Trophoblast cell (in vitro differentiated cells and primary cell): ENCODE results near the gene C14orf180.

Experiments used
- DNase-seq, 2 donors: peaks; one replicate each; pipeline ENCODE4 v3.0.0-alpha.2; 2016
- H2AFZ ChIP-seq: 2 replicates; pipeline ENCODE4 v1.6.1; 2013; ENCODE audit warnings: low read length, moderate library complexity, mild to moderate bottlenecking; ENCODE audit not compliant: insufficient read depth, poor library complexity
- H2AK5ac ChIP-seq: 2 replicates; pipeline ENCODE4 v1.6.1; 2013; ENCODE audit warnings: mild to moderate bottlenecking, low read length
- H2BK120ac ChIP-seq: 2 replicates; pipeline ENCODE4 v1.6.1; 2013; ENCODE audit warnings: low read length, mild to moderate bottlenecking, moderate library complexity; ENCODE audit not compliant: insufficient read depth, poor library complexity
- H2BK12ac ChIP-seq: 2 replicates; pipeline ENCODE4 v1.6.1; 2013; ENCODE audit warnings: mild to moderate bottlenecking, low read length, moderate library complexity
- H2BK5ac ChIP-seq: 2 replicates; pipeline ENCODE4 v1.6.1; 2013; ENCODE audit warnings: low read length, low read depth, moderate library complexity, mild to moderate bottlenecking; ENCODE audit not compliant: poor library complexity
- H3K14ac ChIP-seq: 2 replicates; pipeline ENCODE4 v1.6.1; 2013; ENCODE audit warnings: mild to moderate bottlenecking, low read length
- H3K18ac ChIP-seq: 2 replicates; pipeline ENCODE4 v1.6.1; 2013; ENCODE audit warnings: mild to moderate bottlenecking, low read length
- H3K23ac ChIP-seq: 2 replicates; pipeline ENCODE4 v1.6.1; 2013; ENCODE audit warnings: low read length
- H3K27ac ChIP-seq: 2 replicates; pipeline ENCODE4 v1.5.1; 2013; ENCODE audit warnings: low read depth, mild to moderate bottlenecking, inconsistent platforms, low read length, moderate library complexity
- H3K27me3 ChIP-seq: 2 replicates; pipeline ENCODE4 v1.6.1; 2013; ENCODE audit warnings: inconsistent platforms, mild to moderate bottlenecking, low read length, moderate library complexity; ENCODE audit not compliant: insufficient read depth
- H3K36me3 ChIP-seq, 2 experiments: 1 replicate in 1 of 2; 2 replicates in 1 of 2; pipeline ENCODE4 v1.6.1; 2013; ENCODE audit warnings: low read length in 2 of 2, mild to moderate bottlenecking in 2 of 2, moderate library complexity in 1 of 2; ENCODE audit not compliant: insufficient read depth in 2 of 2, control insufficient read depth in 1 of 2
- H3K4ac ChIP-seq: 2 replicates; pipeline ENCODE4 v1.6.1; 2013; ENCODE audit warnings: low read depth, mild to moderate bottlenecking, low read length, moderate library complexity
- H3K4me1 ChIP-seq, 2 experiments: 1 replicate in 1 of 2; 2 replicates in 1 of 2; pipeline ENCODE4 v1.6.1; 2013; ENCODE audit warnings: low read length in 2 of 2, mild to moderate bottlenecking in 2 of 2, moderate library complexity in 1 of 2; ENCODE audit not compliant: insufficient read depth in 2 of 2, control insufficient read depth in 1 of 2
- H3K4me2 ChIP-seq: 2 replicates; pipeline ENCODE4 v1.6.1; 2013; ENCODE audit warnings: inconsistent platforms, mild to moderate bottlenecking, low read length, moderate library complexity
- H3K4me3 ChIP-seq: 2 replicates; pipeline ENCODE4 v1.5.1; 2013; ENCODE audit warnings: mild to moderate bottlenecking, low read depth, low read length, inconsistent platforms
- H3K79me1 ChIP-seq: one replicate; pipeline ENCODE4 v1.6.1; 2013; ENCODE audit warnings: low read length
- H3K79me2 ChIP-seq: 2 replicates; pipeline ENCODE4 v1.6.1; 2013; ENCODE audit warnings: low read length, mild to moderate bottlenecking; ENCODE audit not compliant: control insufficient read depth, insufficient read depth, poor library complexity
- H3K9ac ChIP-seq: 2 replicates; pipeline ENCODE4 v1.6.1; 2013; ENCODE audit warnings: mild to moderate bottlenecking, low read length
- H3K9me3 ChIP-seq: 2 replicates; pipeline ENCODE4 v1.6.1; 2013; ENCODE audit warnings: low read depth, mild to moderate bottlenecking, control low read depth, inconsistent platforms, low read length; ENCODE audit not compliant: insufficient read depth
- H4K12ac ChIP-seq: 2 replicates; pipeline ENCODE4 v1.6.1; 2013; ENCODE audit warnings: low read depth, mild to moderate bottlenecking, low read length, moderate library complexity
- H4K8ac ChIP-seq: 2 replicates; pipeline ENCODE4 v1.6.1; 2013; ENCODE audit warnings: low read depth, mild to moderate bottlenecking, low read length, moderate library complexity
- H4K91ac ChIP-seq: one replicate; pipeline ENCODE4 v1.6.1; 2013; ENCODE audit warnings: low read depth, mild to moderate bottlenecking, low read length, moderate library complexity
- WGBS: extraction: QIAGEN DNeasy Blood & Tissue Kit; methylation state at CpG from one replicate; pipeline ENCODE4 v1.1.7; 2013; ENCODE audit warnings: missing lambda C conversion rate; ENCODE audit not compliant: insufficient read length, insufficient coverage; ENCODE audit errors: extremely low coverage; 5-methylcytosine and 5-hydroxymethylcytosine counted together

C14orf180 gene

GRCh38 chr14:104576232-104576969 lies 3.2 kb upstream of the C14orf180 start:
- peak in 1 of 2 donors; percentile 9 for DNase-seq
- Histone ChIP-seq H3K36me3 (no peaks in the 10 kb centered on the region), H3K23ac (no peak overlapping the region), H4K8ac (no peak overlapping the region), H3K79me2 (no peaks in the 10 kb centered on the region), H4K91ac (no peak overlapping the region), H2BK120ac (no peak overlapping the region), H2BK5ac (no peak overlapping the region), H3K18ac (no peak overlapping the region), H3K27me3 (no peaks in the 10 kb centered on the region), H2BK12ac (no peak overlapping the region), H3K4me3 (no peak overlapping the region), H3K9me3 (no peaks in the 10 kb centered on the region), H3K9ac (no peak overlapping the region), H4K12ac (no peak overlapping the region), H3K4ac (no peak overlapping the region), H2AK5ac (no peak overlapping the region), H3K4me1 (peaks cover 0 to 7% of the 10 kb centered on the region in 2 experiments), H3K14ac (no peak overlapping the region), H3K27ac (no peak overlapping the region), H2AFZ (no peak overlapping the region), H3K79me1 (no peaks in the 10 kb centered on the region), H3K4me2 (no peak overlapping the region)
- WGBS: no CpG with 5 or more reads among the region's 16 CpGs

GRCh38 chr14:104576970-104577332 lies 2.6 kb upstream of the C14orf180 start:
- H4K91ac ChIP-seq: no peak overlapping the region
- H2AK5ac ChIP-seq: no peak overlapping the region
- no peaks in the 10 kb centered on the region for H3K79me2 ChIP-seq
- no peak overlapping the region for H3K18ac ChIP-seq
- H3K4me1 ChIP-seq: peaks cover 0 to 10% of the 10 kb centered on the region in 2 experiments
- H3K4me2 ChIP-seq: no peak overlapping the region
- no peak overlapping the region for H3K23ac ChIP-seq
- H3K4ac ChIP-seq: no peak overlapping the region
- H4K8ac ChIP-seq: no peak overlapping the region
- H2AFZ ChIP-seq: no peak overlapping the region
- no peak overlapping the region for H2BK5ac ChIP-seq
- no peak overlapping the region for H3K9ac ChIP-seq
- no peak overlapping the region for H3K14ac ChIP-seq
- no peak overlapping the region for H2BK120ac ChIP-seq
- no peaks in the 10 kb centered on the region for H3K79me1 ChIP-seq
- no peak overlapping the region for H2BK12ac ChIP-seq
- no peaks in the 10 kb centered on the region for H3K36me3 ChIP-seq
- H3K27me3 ChIP-seq: no peaks in the 10 kb centered on the region
- WGBS: no CpG with 5 or more reads among the region's 9 CpGs
- DNase-seq: no peak
- H3K4me3 ChIP-seq: no peak overlapping the region
- no peak overlapping the region for H3K27ac ChIP-seq
- H3K9me3 ChIP-seq: no peaks in the 10 kb centered on the region
- no peak overlapping the region for H4K12ac ChIP-seq

DNA sequence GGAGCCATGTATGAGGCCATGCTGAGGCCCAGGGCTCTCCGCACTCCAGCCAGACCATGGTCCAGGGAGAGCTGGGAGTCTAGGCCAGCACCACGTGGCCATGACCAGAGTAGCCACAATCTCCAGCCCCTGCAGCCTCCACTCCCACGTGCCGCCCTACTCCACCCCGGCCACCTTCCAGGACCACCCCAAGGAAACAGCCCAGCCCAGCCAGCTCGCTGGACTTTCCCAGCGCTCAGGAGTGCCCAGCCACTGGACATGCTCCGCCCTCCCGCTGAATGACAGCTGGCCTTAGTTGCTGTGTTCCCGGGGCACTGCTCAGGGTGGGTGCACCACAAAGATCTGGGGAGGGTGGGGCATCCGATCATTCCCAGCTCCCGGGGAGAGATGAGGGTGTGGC lies 2.1 kb upstream of the C14orf180 start:
- no peak overlapping the region for H2BK120ac ChIP-seq
- H4K12ac ChIP-seq: no peak overlapping the region
- no peak for DNase-seq
- H3K79me1 ChIP-seq: no peaks in the 10 kb centered on the region
- no peak overlapping the region for H3K9ac ChIP-seq
- WGBS: no CpG with 5 or more reads among the region's 12 CpGs
- no peaks in the 10 kb centered on the region for H3K9me3 ChIP-seq
- no peak overlapping the region for H4K91ac ChIP-seq
- H4K8ac ChIP-seq: no peak overlapping the region
- H2AK5ac ChIP-seq: no peak overlapping the region
- no peaks in the 10 kb centered on the region for H3K27me3 ChIP-seq
- no peak overlapping the region for H3K14ac ChIP-seq
- no peak overlapping the region for H3K4me2 ChIP-seq
- H2BK5ac ChIP-seq: no peak overlapping the region
- no peak overlapping the region for H3K18ac ChIP-seq
- no peaks in the 10 kb centered on the region for H3K79me2 ChIP-seq
- H3K36me3 ChIP-seq: no peaks in the 10 kb centered on the region
- H2BK12ac ChIP-seq: no peak overlapping the region
- H3K4me3 ChIP-seq: no peak overlapping the region
- H3K23ac ChIP-seq: no peak overlapping the region
- no peak overlapping the region for H3K4ac ChIP-seq
- H2AFZ ChIP-seq: no peak overlapping the region
- H3K4me1 ChIP-seq: peaks cover under 1 to 13% of the 10 kb centered on the region in 2 experiments
- H3K27ac ChIP-seq: no peak overlapping the region

DNA sequence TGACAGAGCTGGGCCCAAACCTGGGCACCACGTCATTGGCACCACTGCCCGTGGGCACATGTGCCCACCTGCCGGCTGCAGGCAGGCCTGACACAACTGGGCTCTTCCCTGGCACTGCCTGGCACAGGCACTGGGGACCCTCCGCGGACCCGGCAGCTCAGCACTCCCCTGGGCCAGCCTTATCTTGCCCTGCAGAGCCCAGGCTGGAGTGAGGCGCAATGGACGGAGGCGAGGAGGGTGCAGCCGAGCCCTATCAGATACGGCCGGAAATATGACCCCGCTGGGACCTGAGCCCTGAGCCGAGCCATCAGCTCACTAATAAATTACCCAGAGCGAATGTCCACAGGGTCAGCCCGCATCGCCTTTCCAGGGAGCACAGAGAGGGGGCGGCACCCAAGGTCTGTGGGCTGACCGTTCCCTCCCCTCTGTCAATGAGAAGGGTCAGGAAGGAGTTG lies 1.7 kb upstream of the C14orf180 start:
- Histone ChIP-seq H3K9me3 (no peaks in the 10 kb centered on the region), H3K4ac (no peak overlapping the region), H3K14ac (no peak overlapping the region), H3K79me1 (no peaks in the 10 kb centered on the region), H3K27ac (no peak overlapping the region), H3K4me1 (peaks cover 5 to 18% of the 10 kb centered on the region in 2 experiments), H3K36me3 (no peaks in the 10 kb centered on the region), H3K79me2 (no peaks in the 10 kb centered on the region), H3K18ac (no peak overlapping the region), H3K27me3 (no peaks in the 10 kb centered on the region), H4K91ac (no peak overlapping the region), H3K4me2 (no peak overlapping the region), H3K23ac (no peak overlapping the region), H4K8ac (no peak overlapping the region), H2BK120ac (no peak overlapping the region), H3K4me3 (no peak overlapping the region), H2AFZ (no peak overlapping the region), H3K9ac (no peak overlapping the region), H2BK12ac (no peak overlapping the region), H2BK5ac (no peak overlapping the region), H4K12ac (no peak overlapping the region), H2AK5ac (no peak overlapping the region)
- no peak for DNase-seq
- no CpG with 5 or more reads among the region's 19 CpGs for WGBS
